Thymus (tissue), 11 donors: ENCODE data around the gene TXNDC17. TPM values are rescaled to one million over a fixed set of nuclear protein-coding genes. Genes with fewer than 3 reads are reported as not detected.

Experiments
- DNase-seq, 9 donors: peaks; one replicate each; pipeline ENCODE4 v3.0.0-alpha.2; 2013; ENCODE audit warnings: low spot score in 9 of 9, low read depth in 6 of 9, missing footprints in 1 of 9
- H3K27ac ChIP-seq, 2 donors: one replicate each; pipeline ENCODE4 v1.5.1; 2013; ENCODE audit warnings: control low read depth in 1 of 2, low read depth in 1 of 2, low read length in 1 of 2, mild to moderate bottlenecking in 1 of 2, moderate library complexity in 1 of 2
- H3K27me3 ChIP-seq, 2 donors: one replicate each; pipeline ENCODE4 v1.5.1; 2013; ENCODE audit warnings: low read length in 1 of 2; ENCODE audit not compliant: control insufficient read depth in 2 of 2, insufficient read depth in 1 of 2
- H3K36me3 ChIP-seq, 2 donors: one replicate each; pipeline ENCODE4 v1.5.1; 2013; ENCODE audit warnings: low read length in 1 of 2, mild to moderate bottlenecking in 1 of 2, moderate library complexity in 1 of 2; ENCODE audit not compliant: control insufficient read depth in 2 of 2, insufficient read depth in 2 of 2
- H3K4me1 ChIP-seq, 2 donors: one replicate each; pipeline ENCODE4 v1.5.1; 2013; ENCODE audit warnings: low read length in 2 of 2; ENCODE audit not compliant: control insufficient read depth in 2 of 2, insufficient read depth in 2 of 2
- H3K4me3 ChIP-seq, 2 donors: one replicate each; pipeline ENCODE4 v1.5.1; 2013; ENCODE audit warnings: low read length in 2 of 2, control low read depth in 1 of 2, mild to moderate bottlenecking in 1 of 2
- H3K9me3 ChIP-seq, 2 donors: one replicate each; pipeline ENCODE4 v1.5.1; 2013; ENCODE audit warnings: low read length in 1 of 2, mild to moderate bottlenecking in 1 of 2; ENCODE audit not compliant: control insufficient read depth in 2 of 2, insufficient read depth in 1 of 2
- WGBS: extraction: QIAGEN DNeasy Blood & Tissue Kit; methylation state at CpG from one replicate; pipeline ENCODE4 v1.1.7; 2013; 5-methylcytosine and 5-hydroxymethylcytosine counted together
- polyA plus RNA-seq: library from polyadenylated mRNA; stranded (reverse); fragments of 200-250 nt; gene quantifications from one replicate; pipeline ENCODE4 v1.2.3, GENCODE V29; 2013
- total RNA-seq: library from RNA; stranded (reverse); fragments of 120-200 nt; gene quantifications from one replicate; pipeline ENCODE4 v1.2.4, GENCODE V29; 2013
- donor health status: healthy.

Gene TXNDC17
- total and polyA plus RNA-seq, 2 donors: 117 to 127 TPM

DNA sequence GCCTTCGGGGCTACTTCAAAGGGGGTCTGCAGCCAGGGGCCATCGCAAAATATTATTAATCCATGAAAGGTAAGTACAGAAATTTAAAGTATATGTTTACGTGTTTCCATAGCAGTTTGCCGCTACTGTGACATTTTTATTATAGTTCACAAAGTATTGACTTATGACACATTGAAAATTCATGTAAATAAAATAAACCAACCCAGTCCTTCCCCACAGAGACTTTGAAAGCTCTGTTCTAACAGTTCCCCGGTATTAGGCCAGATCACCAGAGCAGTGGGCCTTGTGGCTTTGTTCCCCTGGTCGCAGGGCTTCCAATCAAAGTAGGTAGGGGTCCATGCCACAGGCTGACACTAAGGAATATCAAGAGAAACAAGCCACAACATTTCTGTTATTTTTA lies 14.2 kb upstream of the TXNDC17 start:
- DNase-seq: no peak
- H3K9me3 ChIP-seq: no peaks in the 10 kb centered on the region
- no peak overlapping the region for H3K27ac ChIP-seq
- WGBS: 89% methylated on average over 6 of the region's 6 CpGs
- H3K4me3 ChIP-seq: no peak overlapping the region
- no peaks in the 10 kb centered on the region for H3K4me1 ChIP-seq
- H3K27me3 ChIP-seq: no peaks in the 10 kb centered on the region
- H3K36me3 ChIP-seq: peaks cover 31 to 63% of the 10 kb centered on the region in 2 donors

DNA sequence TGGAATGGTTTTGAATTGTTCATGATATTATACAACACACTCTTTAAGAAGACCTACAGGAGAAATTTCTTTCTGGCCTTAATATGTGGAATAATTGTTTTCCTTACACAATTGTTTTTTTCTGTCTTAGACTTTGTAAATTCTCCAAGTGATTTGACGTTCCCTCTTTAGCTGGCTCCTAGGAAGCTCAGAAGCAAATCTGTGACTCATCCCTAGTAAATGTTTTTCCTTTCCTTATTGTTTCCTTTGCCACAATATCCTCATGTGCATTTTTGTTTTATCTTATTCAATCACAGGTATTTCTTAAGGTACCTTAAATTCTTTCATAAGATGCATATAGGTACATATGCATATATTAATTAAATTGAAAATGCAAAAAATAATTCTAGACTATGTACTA lies 13.8 kb upstream of the TXNDC17 start:
- no peaks in the 10 kb centered on the region for H3K4me1 ChIP-seq
- H3K27me3 ChIP-seq: no peaks in the 10 kb centered on the region
- no peak overlapping the region for H3K27ac ChIP-seq
- H3K9me3 ChIP-seq: no peaks in the 10 kb centered on the region
- no peak overlapping the region for H3K4me3 ChIP-seq
- DNase-seq: no peak
- WGBS: 98% methylated on average over 1 of the region's 1 CpG
- peaks cover 31 to 60% of the 10 kb centered on the region in 2 donors for H3K36me3 ChIP-seq

GRCh38 chr17:6630390-6630789 lies 10.5 kb upstream of the TXNDC17 start:
- 98% methylated on average over 1 of the region's 1 CpG for WGBS
- no peaks in the 10 kb centered on the region for H3K4me1 ChIP-seq
- H3K36me3 ChIP-seq: peaks cover 20 to 66% of the 10 kb centered on the region in 2 donors
- H3K4me3 ChIP-seq: no peak overlapping the region
- H3K27me3 ChIP-seq: no peaks in the 10 kb centered on the region
- no peak overlapping the region for H3K27ac ChIP-seq
- no peak for DNase-seq
- no peaks in the 10 kb centered on the region for H3K9me3 ChIP-seq

DNA sequence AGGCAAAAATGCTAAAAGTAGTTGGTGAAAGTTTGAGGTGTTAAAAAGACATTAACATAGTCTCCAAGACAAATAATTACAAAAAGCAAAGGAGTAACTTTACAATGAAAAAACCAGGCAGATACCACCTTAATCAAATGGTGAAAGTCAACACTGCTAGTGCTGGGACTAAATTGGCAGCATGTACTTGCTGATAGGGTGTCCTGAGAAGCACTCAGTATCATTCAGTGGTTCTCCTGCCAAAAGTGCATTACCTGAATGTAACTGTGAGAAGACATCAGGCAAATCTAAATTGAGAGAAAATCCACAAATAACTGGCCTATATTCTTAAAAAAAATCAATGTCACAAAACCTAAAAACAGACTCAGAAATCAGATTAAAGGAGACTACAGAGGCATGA lies 8.3 kb upstream of the TXNDC17 start:
- H3K9me3 ChIP-seq: no peaks in the 10 kb centered on the region
- no peaks in the 10 kb centered on the region for H3K27me3 ChIP-seq
- no peak overlapping the region for H3K4me3 ChIP-seq
- H3K27ac ChIP-seq: no peak overlapping the region
- no peak for DNase-seq
- no peaks in the 10 kb centered on the region for H3K4me1 ChIP-seq
- H3K36me3 ChIP-seq: peaks cover 13 to 53% of the 10 kb centered on the region in 2 donors

DNA sequence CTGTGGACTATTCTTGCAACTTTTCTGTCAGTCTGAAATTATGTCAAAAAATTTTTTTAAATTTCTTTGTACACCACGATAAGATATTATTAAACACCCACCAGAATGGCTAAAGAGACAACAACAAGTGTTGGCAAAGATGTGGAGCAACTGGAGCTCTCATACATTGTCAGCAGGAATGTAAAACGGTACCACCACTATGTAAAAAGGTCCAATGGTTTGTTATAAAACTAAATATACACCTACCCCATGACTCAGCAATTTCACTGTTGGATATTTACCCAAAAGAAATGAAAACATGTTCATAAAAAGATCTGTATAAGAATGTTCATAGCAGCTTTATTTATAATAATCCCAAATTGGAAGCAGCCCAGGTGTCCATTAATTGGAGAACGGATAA lies 7.6 kb upstream of the TXNDC17 start:
- Histone ChIP-seq H3K4me3 (no peak overlapping the region), H3K9me3 (no peaks in the 10 kb centered on the region), H3K36me3 (peaks cover 5 to 45% of the 10 kb centered on the region in 2 donors), H3K4me1 (peaks cover under 1 to 3% of the 10 kb centered on the region in 2 donors), H3K27ac (no peak overlapping the region), H3K27me3 (no peaks in the 10 kb centered on the region)
- no peak for DNase-seq
- WGBS: 98% methylated on average over 3 of the region's 3 CpGs

DNA sequence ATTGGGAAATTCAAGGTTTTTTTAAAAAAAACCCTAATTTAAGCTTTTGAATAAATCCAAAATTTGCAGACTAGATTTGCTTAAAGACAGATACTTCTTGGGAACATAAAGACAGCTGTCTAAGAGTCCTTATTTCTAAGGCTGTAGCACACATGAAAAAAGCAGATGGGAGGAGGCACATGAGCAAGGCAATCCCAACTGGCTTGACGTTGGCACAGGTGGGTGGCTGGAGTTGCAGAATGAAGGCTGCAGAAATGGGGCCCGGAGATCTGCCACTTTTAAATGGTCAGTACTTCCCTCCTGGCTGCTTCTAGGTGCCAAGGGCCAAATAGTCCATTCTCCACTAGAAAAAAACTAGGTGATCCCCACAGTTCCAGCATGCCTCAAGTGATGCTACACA lies 4.8 kb upstream of the TXNDC17 start:
- DNase-seq: no peak
- Histone ChIP-seq H3K9me3 (no peaks in the 10 kb centered on the region), H3K4me3 (no peak overlapping the region), H3K27ac (no peak overlapping the region), H3K4me1 (peaks cover 14 to 15% of the 10 kb centered on the region in 2 donors), H3K36me3 (peaks cover 0 to 28% of the 10 kb centered on the region in 2 donors), H3K27me3 (no peaks in the 10 kb centered on the region)
- 94% methylated on average over 2 of the region's 2 CpGs for whole genome bisulfite sequencing

DNA sequence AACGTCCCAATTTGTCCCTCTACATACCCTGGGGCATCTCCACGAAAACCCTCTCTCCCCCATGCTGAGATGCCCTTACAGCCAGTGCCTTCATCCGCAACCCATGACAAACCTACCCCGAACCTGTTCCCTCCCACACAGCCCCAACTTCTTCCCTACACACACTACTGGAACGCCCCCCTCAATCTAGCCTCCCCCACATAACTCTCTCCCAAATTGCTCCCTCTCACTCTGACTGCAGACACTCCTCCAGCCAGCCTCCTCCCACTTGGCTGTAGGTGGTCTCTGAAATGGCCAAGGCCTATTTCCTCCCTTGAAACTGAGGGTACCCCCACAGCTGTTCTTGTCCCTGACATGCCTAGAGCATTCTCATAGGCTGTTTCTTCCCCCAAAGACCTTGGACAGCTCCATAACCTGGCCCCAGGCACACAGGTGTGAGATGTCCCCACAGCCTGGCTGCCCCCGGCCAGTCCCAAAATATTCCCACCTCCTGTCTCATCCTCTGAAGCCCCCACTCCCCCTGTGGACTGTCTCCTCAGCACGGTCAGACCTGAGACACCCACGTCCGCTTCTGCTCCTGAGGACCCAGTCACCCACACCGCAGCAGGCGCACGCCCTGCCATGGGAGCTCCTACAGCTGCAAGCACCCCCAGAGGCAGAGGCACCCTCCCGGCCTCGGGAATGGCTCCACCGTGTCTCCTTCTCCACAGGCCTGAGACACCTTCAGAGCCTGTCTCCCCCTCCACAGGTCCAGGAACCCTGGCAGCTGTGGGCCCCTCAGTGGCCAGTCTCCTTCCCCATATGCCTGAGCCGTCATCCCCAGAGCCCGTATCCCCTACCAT lies 4.0 kb upstream of the TXNDC17 start:
- Histone ChIP-seq H3K36me3 (peaks cover 0 to 25% of the 10 kb centered on the region in 2 donors), H3K27ac (no peak overlapping the region), H3K4me1 (peaks cover 19 to 20% of the 10 kb centered on the region in 2 donors), H3K27me3 (no peaks in the 10 kb centered on the region), H3K9me3 (no peaks in the 10 kb centered on the region), H3K4me3 (no peak overlapping the region)
- 98% methylated on average over 17 of the region's 17 CpGs for WGBS
- DNase-seq: no peak

DNA sequence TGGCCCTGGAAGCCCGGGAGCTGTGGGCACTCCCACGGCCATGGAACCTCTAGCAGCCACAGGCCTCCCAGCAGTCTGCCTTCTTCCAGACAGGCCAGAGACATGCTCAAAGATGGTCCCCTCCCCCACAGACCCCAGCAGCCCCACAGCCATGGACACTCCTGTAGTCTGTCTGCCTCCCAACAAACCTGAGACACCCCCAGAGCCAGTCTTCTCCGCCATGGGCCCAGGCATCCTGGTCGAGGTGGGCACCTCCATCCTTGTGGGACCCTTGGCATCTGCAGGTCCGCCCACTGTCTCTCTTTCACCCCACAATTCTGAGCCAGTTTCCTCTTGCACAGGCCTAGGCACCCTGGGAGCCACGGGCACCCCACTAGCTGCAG lies 3.4 kb upstream of the TXNDC17 start:
- 98% methylated on average over 6 of the region's 6 CpGs for WGBS
- peaks cover 0 to 19% of the 10 kb centered on the region in 2 donors for H3K36me3 ChIP-seq
- H3K4me1 ChIP-seq: peaks cover 20% of the 10 kb centered on the region in 2 donors
- no peaks in the 10 kb centered on the region for H3K9me3 ChIP-seq
- H3K27ac ChIP-seq: no peak overlapping the region
- no peak overlapping the region for H3K4me3 ChIP-seq
- no peaks in the 10 kb centered on the region for H3K27me3 ChIP-seq
- no peak for DNase-seq

- Histone ChIP-seq H3K4me3 (peak overlapping the region in 1 of 2 donors; percentile 99), H3K27me3 (no peaks in the 10 kb centered on the region)
Measured at GRCh38 chr17:6638046-6638908, 2.6 kb upstream of the TXNDC17 start.

More at GRCh38 chr17:6638046-6638908, 2.6 kb upstream of the TXNDC17 start:
- DNase-seq: no peak
- Histone ChIP-seq H3K9me3 (no peaks in the 10 kb centered on the region), H3K4me1 (peaks cover 20% of the 10 kb centered on the region in 2 donors), H3K36me3 (peaks cover 0 to 15% of the 10 kb centered on the region in 2 donors), H3K27ac (no peak overlapping the region)
- 56% methylated on average over 24 of the region's 24 CpGs for WGBS
